Measurements from ENCODE around the gene DUSP16.
"Not testable (repeated sequence)": the region's sequence is repeated elsewhere in the genome, so short reads cannot be mapped to it uniquely, and the experiment has no call there.

Gene DUSP16

GRCh38 chr12:12606781-12607589, 44.3 kb upstream of the DUSP16 start:
- no peak for TF ChIP-seq CTCF (IDR thresholded peaks at IDR 0.05; ENCODE audit: low read depth, low read length)
- peak; percentile 66 to 79 for DNase-seq (ENCODE audit: low read depth in 2 of 2)

GRCh38 chr12:12604740-12605139, 42.1 kb upstream of the DUSP16 start:
- TF ChIP-seq CTCF (IDR thresholded peaks at IDR 0.05; ENCODE audit: low read depth, low read length), result no peak
- H3K4me3 ChIP-seq (replicated peaks in 1 of 2; ENCODE audit: low read depth in 2 of 2, low read length in 2 of 2), result no peak overlapping the region

More at GRCh38 chr12:12606781-12607589, 44.3 kb upstream of the DUSP16 start:
- no peak overlapping the region for H3K4me3 ChIP-seq (replicated peaks in 1 of 2; ENCODE audit: low read depth in 2 of 2, low read length in 2 of 2)

GRCh38 chr12:12600659-12601058, 38.0 kb upstream of the DUSP16 start:
- no peak for TF ChIP-seq CTCF (IDR thresholded peaks at IDR 0.05; ENCODE audit: low read depth, low read length)
- H3K4me3 ChIP-seq (replicated peaks in 1 of 2; ENCODE audit: low read depth in 2 of 2, low read length in 2 of 2), result no peak overlapping the region
- no peak for DNase-seq (ENCODE audit: low read depth in 2 of 2)

More at GRCh38 chr12:12604740-12605139, 42.1 kb upstream of the DUSP16 start:
- no peak for DNase-seq (ENCODE audit: low read depth in 2 of 2)

- TF ChIP-seq CTCF (IDR thresholded peaks at IDR 0.05; ENCODE audit: low read depth, low read length), result no peak
- no peak for DNase-seq (ENCODE audit: low read depth in 2 of 2)
These were observed 37.3 kb upstream of the DUSP16 start for GRCh38 chr12:12599750-12600643.

GRCh38 chr12:12598864-12599263, 36.2 kb upstream of the DUSP16 start:
- no peak for DNase-seq (ENCODE audit: low read depth in 2 of 2)
- TF ChIP-seq CTCF (IDR thresholded peaks at IDR 0.05; ENCODE audit: low read depth, low read length), result no peak

More at GRCh38 chr12:12599750-12600643, 37.3 kb upstream of the DUSP16 start:
- H3K4me3 ChIP-seq (replicated peaks in 1 of 2; ENCODE audit: low read depth in 2 of 2, low read length in 2 of 2), result no peak overlapping the region

GRCh38 chr12:12596598-12596997, 33.9 kb upstream of the DUSP16 start:
- DNase-seq (ENCODE audit: low read depth in 2 of 2); H3K4me3 ChIP-seq (replicated peaks in 1 of 2; ENCODE audit: low read depth in 2 of 2, low read length in 2 of 2): not testable (repeated sequence)

More at GRCh38 chr12:12598864-12599263, 36.2 kb upstream of the DUSP16 start:
- H3K4me3 ChIP-seq (replicated peaks in 1 of 2; ENCODE audit: low read depth in 2 of 2, low read length in 2 of 2), result no peak overlapping the region

GRCh38 chr12:12595929-12596328, 33.3 kb upstream of the DUSP16 start:
- not testable (repeated sequence) for DNase-seq (ENCODE audit: low read depth in 2 of 2); H3K4me3 ChIP-seq (replicated peaks in 1 of 2; ENCODE audit: low read depth in 2 of 2, low read length in 2 of 2)
